ENCODE results near the gene DMTF1. TPM values are rescaled to one million over a fixed set of nuclear protein-coding genes. Genes with fewer than 3 reads are reported as not detected.
A peak's percentile ranks its signal among the peaks of the same experiment; 100 is the strongest.

The DMTF1 gene
- total RNA-seq, 1 donor from 2014 or later = 55.6 TPM

GRCh38 chr7:87192784-87193487 lies 40.7 kb downstream of the DMTF1 start:
- Mint-ChIP-seq H3K9me3 (ENCODE audit: low read depth) (no peaks in the 10 kb centered on the region), H3K4me1 (ENCODE audit: low read depth) (no peaks in the 10 kb centered on the region), H3K27me3 (ENCODE audit: low read depth) (no peaks in the 10 kb centered on the region), H3K27ac (ENCODE audit: unreplicated experiment) (no peak overlapping the region), H3K36me3 (ENCODE audit: low read depth) (peaks cover 40% of the 10 kb centered on the region), H3K4me3 (ENCODE audit: unreplicated experiment) (no peak overlapping the region)
- no peak for TF ChIP-seq CTCF (IDR thresholded peaks at IDR 0.05)
- no peak for DNase-seq (ENCODE audit: low spot score)

- Mint-ChIP-seq H3K9me3 (ENCODE audit: low read depth) (no peaks in the 10 kb centered on the region), H3K4me3 (ENCODE audit: unreplicated experiment) (no peak overlapping the region), H3K27me3 (ENCODE audit: low read depth) (no peaks in the 10 kb centered on the region), H3K36me3 (ENCODE audit: low read depth) (peaks cover 40% of the 10 kb centered on the region), H3K27ac (ENCODE audit: unreplicated experiment) (no peak overlapping the region), H3K4me1 (ENCODE audit: low read depth) (no peaks in the 10 kb centered on the region)
- TF ChIP-seq CTCF (IDR thresholded peaks at IDR 0.05) = no peak
- no peak for DNase-seq (ENCODE audit: low spot score)
Measured at GRCh38 chr7:87193912-87194311, 41.7 kb downstream of the DMTF1 start.

GRCh38 chr7:87199241-87199640 lies 47.0 kb downstream of the DMTF1 start:
- Mint-ChIP-seq H3K4me3 (ENCODE audit: unreplicated experiment) (no peak overlapping the region), H3K27me3 (ENCODE audit: low read depth) (no peaks in the 10 kb centered on the region), H3K9me3 (ENCODE audit: low read depth) (peaks cover 2% of the 10 kb centered on the region), H3K4me1 (ENCODE audit: low read depth) (no peaks in the 10 kb centered on the region), H3K36me3 (ENCODE audit: low read depth) (peaks cover 37% of the 10 kb centered on the region), H3K27ac (ENCODE audit: unreplicated experiment) (no peak overlapping the region)
- no peak for TF ChIP-seq CTCF (IDR thresholded peaks at IDR 0.05)
- DNase-seq (ENCODE audit: low spot score) = no peak

- peaks cover 33% of the 10 kb centered on the region for H3K36me3 Mint-ChIP-seq (ENCODE audit: low read depth)
- H3K4me1 Mint-ChIP-seq (ENCODE audit: low read depth) = no peaks in the 10 kb centered on the region
- no peak for DNase-seq (ENCODE audit: low spot score)
- no peak for TF ChIP-seq CTCF (IDR thresholded peaks at IDR 0.05)
- H3K9me3 Mint-ChIP-seq (ENCODE audit: low read depth) = peaks cover 2% of the 10 kb centered on the region
- H3K27me3 Mint-ChIP-seq (ENCODE audit: low read depth) = no peaks in the 10 kb centered on the region
- H3K4me3 Mint-ChIP-seq (ENCODE audit: unreplicated experiment) = no peak overlapping the region
- no peak overlapping the region for H3K27ac Mint-ChIP-seq (ENCODE audit: unreplicated experiment)
Measured at GRCh38 chr7:87199700-87200450, 47.6 kb downstream of the DMTF1 start.

- Mint-ChIP-seq H3K9me3 (ENCODE audit: low read depth) (peaks cover 16% of the 10 kb centered on the region), H3K4me1 (ENCODE audit: low read depth) (no peaks in the 10 kb centered on the region), H3K27me3 (ENCODE audit: low read depth) (no peaks in the 10 kb centered on the region), H3K27ac (ENCODE audit: unreplicated experiment) (peak overlapping the region; percentile 15), H3K36me3 (ENCODE audit: low read depth) (peaks cover 29% of the 10 kb centered on the region), H3K4me3 (ENCODE audit: unreplicated experiment) (no peak overlapping the region)
- DNase-seq (ENCODE audit: low spot score) = no peak
- no peak for TF ChIP-seq CTCF (IDR thresholded peaks at IDR 0.05)
Measured at GRCh38 chr7:87202208-87202607, 50.0 kb downstream of the DMTF1 start.
